K562 (cell line): ENCODE measurements around the gene UTRN.

Experiments used
- PRMT5 ChIP-seq: sonication (generic); formaldehyde crosslinking; IDR thresholded peaks from 2 replicates; pipeline ENCODE4 v1.5.0; 2020; ENCODE audit warnings: missing genetic modification reagents
- ZKSCAN1 ChIP-seq: fragments of 150-350 bp; IDR thresholded peaks from 2 replicates; pipeline ENCODE4 v1.6.1; 2016; ENCODE audit warnings: low read depth, low read length
- ZNF431 ChIP-seq: sonication (generic); formaldehyde crosslinking; IDR thresholded peaks from 2 replicates; pipeline ENCODE4 v1.8.0; 2022; ENCODE audit warnings: mild to moderate bottlenecking, missing genetic modification reagents

DNA sequence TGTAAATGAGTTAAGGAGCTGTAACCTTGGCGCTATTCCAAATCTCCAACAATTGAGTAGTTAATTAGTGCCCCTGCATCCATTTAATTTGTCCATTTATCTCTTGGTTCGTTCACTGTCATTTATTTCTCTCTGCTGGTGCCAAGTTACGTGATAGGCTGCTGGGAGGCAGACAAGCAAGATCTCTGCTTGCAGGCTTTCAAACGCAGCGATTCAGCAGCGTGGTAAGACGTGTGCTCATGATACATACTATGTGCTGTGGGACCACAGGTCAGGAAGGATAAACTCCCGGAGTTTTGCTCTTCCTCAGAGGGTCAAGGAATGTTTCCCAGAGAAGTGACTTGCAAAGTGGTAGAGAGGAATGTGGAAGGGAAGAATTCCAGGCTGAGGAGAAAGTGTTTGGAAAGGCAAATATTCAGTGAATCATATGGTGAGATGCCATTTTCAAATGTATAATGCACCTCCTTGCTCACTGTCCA is 46.4 kb downstream of the UTRN start:
- no peak for TF ChIP-seq ZNF431 (CRISPR knock-in tag)
- no peak for TF ChIP-seq PRMT5 (CRISPR knock-in tag)
- TF ChIP-seq ZKSCAN1 = no peak
